Measurements from ENCODE around the gene GOLGA6L2.
"Not testable (repeated sequence)": the region's sequence is repeated elsewhere in the genome, so short reads cannot be mapped to it uniquely, and the experiment has no call there.

DNA sequence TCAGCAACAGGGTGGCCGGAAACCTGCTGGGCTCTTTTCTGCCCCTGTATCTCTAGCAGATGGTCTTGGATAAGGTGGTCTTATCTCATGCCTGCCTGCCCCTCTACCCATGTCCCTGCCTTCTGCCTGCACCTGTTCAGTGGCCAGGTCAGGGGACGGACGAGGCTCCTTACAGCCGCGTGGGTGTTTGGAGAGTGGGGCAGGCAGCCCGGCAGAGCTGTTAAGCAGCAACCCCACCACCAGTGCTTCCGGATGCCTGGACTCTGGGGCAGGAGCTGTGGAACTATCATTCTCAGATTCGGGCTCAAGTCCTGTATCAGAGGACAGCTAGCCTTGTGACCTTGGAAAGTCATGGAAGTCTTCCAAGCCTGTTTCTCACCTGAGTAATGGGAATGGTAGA lies 21.7 kb downstream of the GOLGA6L2 start:
- TF ChIP-seq, protein P1, sequence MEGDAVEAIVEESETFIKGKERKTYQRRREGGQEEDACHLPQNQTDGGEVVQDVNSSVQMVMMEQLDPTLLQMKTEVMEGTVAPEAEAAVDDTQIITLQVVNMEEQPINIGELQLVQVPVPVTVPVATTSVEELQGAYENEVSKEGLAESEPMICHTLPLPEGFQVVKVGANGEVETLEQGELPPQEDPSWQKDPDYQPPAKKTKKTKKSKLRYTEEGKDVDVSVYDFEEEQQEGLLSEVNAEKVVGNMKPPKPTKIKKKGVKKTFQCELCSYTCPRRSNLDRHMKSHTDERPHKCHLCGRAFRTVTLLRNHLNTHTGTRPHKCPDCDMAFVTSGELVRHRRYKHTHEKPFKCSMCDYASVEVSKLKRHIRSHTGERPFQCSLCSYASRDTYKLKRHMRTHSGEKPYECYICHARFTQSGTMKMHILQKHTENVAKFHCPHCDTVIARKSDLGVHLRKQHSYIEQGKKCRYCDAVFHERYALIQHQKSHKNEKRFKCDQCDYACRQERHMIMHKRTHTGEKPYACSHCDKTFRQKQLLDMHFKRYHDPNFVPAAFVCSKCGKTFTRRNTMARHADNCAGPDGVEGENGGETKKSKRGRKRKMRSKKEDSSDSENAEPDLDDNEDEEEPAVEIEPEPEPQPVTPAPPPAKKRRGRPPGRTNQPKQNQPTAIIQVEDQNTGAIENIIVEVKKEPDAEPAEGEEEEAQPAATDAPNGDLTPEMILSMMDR (IDR thresholded peaks at IDR 0.05; ENCODE audit: poor library complexity): not testable (repeated sequence)
- TF ChIP-seq EZH2 (IDR thresholded peaks at IDR 0.05; ENCODE audit: borderline replicate concordance): not testable (repeated sequence)
